ENCODE measurements around the gene GAD2.

GAD2 gene

DNA sequence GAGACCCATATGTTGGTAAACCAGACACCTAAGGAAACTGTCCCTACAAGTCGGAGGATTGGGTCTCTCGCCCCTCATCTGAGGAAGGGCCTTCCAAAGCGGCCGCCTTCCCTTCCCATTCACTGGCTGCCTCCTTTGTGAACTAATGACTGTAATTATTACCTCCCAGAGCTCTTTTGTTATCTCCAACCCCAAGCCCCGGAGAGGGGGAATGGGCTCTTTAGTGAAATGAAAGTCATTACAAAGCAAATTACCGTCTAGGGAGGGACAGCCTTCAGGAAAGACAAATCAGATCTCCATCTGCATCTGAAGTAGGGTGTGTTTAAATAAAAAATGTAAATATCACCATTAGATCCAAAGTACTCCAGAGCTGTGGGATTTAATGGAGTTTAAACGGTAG lies 2.6 kb upstream of the GAD2 start:
- H3K27me3 ChIP-seq (replicated peaks; ENCODE audit: insufficient read depth, low read length), result no peaks in the 10 kb centered on the region

DNA sequence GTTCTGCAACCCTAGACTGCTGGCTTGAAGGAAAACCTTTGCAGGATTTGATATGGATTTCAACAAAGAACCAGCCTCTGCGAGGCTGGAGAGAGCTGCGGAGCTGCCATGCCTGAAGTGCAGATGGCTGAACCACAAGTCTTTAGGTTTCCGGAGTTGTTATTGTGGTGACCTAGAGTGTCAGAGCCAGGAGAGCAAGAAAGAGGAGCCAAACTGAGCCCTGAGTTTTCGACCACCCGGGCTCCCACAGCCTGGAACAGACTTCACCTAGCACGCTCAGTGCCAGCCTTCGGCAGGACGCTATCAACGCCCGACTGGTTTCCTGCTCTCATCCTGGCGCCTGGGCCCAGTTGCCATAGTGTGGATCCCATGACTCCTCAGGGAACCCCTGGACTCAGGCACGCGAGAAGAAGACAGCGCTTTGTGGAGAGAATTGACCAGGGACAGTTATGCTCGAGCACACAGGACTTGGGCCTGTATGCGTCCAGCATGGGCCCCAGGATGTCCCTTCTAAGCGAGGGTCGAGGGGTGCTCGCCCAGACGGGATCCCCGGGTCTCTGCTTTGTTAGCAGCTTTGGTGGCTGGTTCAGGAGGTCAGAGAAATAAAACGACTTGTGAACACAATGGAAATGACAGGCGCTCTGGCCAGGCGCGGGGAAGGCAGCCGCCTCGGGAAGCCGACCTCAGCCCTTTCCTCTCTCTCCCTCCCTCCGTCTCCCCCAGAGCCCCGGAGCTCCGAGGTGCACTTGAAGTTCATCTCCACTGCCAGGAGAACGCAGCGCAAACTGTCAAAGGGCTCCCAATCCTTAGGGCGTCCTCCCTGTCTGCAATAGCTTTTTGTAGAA lies 1.8 kb upstream of the GAD2 start:
- no peak overlapping the region for H3K4me3 ChIP-seq (ENCODE audit: low read length)
- no peak overlapping the region for H3K4me2 ChIP-seq (ENCODE audit: low read depth, low read length)

More for the DNA sequence above, 2.6 kb upstream of the GAD2 start:
- Histone ChIP-seq H3K36me3 (replicated peaks; ENCODE audit: insufficient read depth, low read length) (no peaks in the 10 kb centered on the region), H3K4me2 (ENCODE audit: low read depth, low read length) (no peak overlapping the region), H3F3A (ENCODE audit: insufficient read depth, low read length) (no peaks in the 10 kb centered on the region), H3K79me2 (ENCODE audit: low read length) (no peaks in the 10 kb centered on the region), H3K4me1 (ENCODE audit: low read length) (no peaks in the 10 kb centered on the region), H3K9me3 (replicated peaks; ENCODE audit: insufficient read depth, low read length) (no peaks in the 10 kb centered on the region), H3K9ac (ENCODE audit: low read length) (no peak overlapping the region), H3K9me2 (replicated peaks; ENCODE audit: insufficient read depth, low read length) (no peaks in the 10 kb centered on the region), H2AFZ (ENCODE audit: low read length) (no peak overlapping the region), H3K27ac (ENCODE audit: low read length) (no peak overlapping the region), H4K20me1 (ENCODE audit: insufficient read depth, low read length) (no peaks in the 10 kb centered on the region), H3K4me3 (ENCODE audit: low read length) (no peak overlapping the region)
- TF ChIP-seq EZH2phosphoT487 (IDR thresholded peaks at IDR 0.05; ENCODE audit: low read length) (no peak), EZH2 (optimal IDR thresholded peaks at IDR 0.05; ENCODE audit: low read depth, low read length) (no peak), CTCF (IDR thresholded peaks at IDR 0.05; ENCODE audit: low read length) (no peak)
- no peak for DNase-seq

DNA sequence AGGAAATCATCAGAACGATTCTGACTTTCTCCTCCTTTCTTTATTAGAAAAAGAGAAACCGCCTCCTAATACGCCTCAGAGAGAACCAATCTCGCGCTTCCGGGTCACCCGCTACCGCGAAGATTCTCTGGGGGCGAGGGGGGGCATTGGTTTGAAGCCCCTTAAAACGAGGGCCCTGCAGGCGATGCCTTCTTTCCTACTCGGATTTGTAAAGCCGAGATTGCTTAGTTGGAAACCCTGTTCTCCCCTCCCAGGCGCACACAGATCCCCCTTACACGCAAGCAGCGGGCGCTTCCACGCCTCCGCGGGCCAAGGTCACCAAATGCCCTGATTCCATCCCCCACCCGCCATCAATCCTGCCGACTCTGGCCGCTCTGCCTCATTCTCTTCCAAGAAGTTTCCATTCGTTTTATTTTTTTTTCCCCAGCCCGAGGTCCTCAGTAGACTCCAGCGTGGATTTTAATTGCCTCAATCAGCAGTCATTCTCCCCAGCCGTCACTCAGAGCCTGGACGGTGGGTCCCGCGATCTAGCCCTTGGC lies 1.1 kb upstream of the GAD2 start:
- Histone ChIP-seq H3K9ac (ENCODE audit: low read length) (no peak overlapping the region), H3K4me1 (ENCODE audit: low read length) (no peaks in the 10 kb centered on the region), H3K36me3 (replicated peaks; ENCODE audit: insufficient read depth, low read length) (no peaks in the 10 kb centered on the region), H3K9me3 (replicated peaks; ENCODE audit: insufficient read depth, low read length) (no peaks in the 10 kb centered on the region), H3K4me3 (ENCODE audit: low read length) (no peak overlapping the region), H3K27ac (ENCODE audit: low read length) (no peak overlapping the region), H4K20me1 (ENCODE audit: insufficient read depth, low read length) (no peaks in the 10 kb centered on the region), H3F3A (ENCODE audit: insufficient read depth, low read length) (no peaks in the 10 kb centered on the region), H3K9me2 (replicated peaks; ENCODE audit: insufficient read depth, low read length) (no peaks in the 10 kb centered on the region), H3K4me2 (ENCODE audit: low read depth, low read length) (no peak overlapping the region), H3K79me2 (ENCODE audit: low read length) (no peaks in the 10 kb centered on the region), H3K27me3 (replicated peaks; ENCODE audit: insufficient read depth, low read length) (no peaks in the 10 kb centered on the region), H2AFZ (ENCODE audit: low read length) (no peak overlapping the region)
- no peak for DNase-seq
- TF ChIP-seq EZH2phosphoT487 (IDR thresholded peaks at IDR 0.05; ENCODE audit: low read length) (no peak), CTCF (IDR thresholded peaks at IDR 0.05; ENCODE audit: low read length) (no peak), EZH2 (optimal IDR thresholded peaks at IDR 0.05; ENCODE audit: low read depth, low read length) (no peak)

More for the DNA sequence above, 1.8 kb upstream of the GAD2 start:
- H3K27me3 ChIP-seq (replicated peaks; ENCODE audit: insufficient read depth, low read length), result no peaks in the 10 kb centered on the region
- TF ChIP-seq EZH2phosphoT487 (IDR thresholded peaks at IDR 0.05; ENCODE audit: low read length), result no peak
- TF ChIP-seq EZH2 (optimal IDR thresholded peaks at IDR 0.05; ENCODE audit: low read depth, low read length), result no peak
- TF ChIP-seq CTCF (IDR thresholded peaks at IDR 0.05; ENCODE audit: low read length), result no peak
- H3K9me2 ChIP-seq (replicated peaks; ENCODE audit: insufficient read depth, low read length), result no peaks in the 10 kb centered on the region
- no peaks in the 10 kb centered on the region for H4K20me1 ChIP-seq (ENCODE audit: insufficient read depth, low read length)
- no peaks in the 10 kb centered on the region for H3K79me2 ChIP-seq (ENCODE audit: low read length)
- H2AFZ ChIP-seq (ENCODE audit: low read length), result no peak overlapping the region
- H3K4me1 ChIP-seq (ENCODE audit: low read length), result no peaks in the 10 kb centered on the region
- H3F3A ChIP-seq (ENCODE audit: insufficient read depth, low read length), result no peaks in the 10 kb centered on the region
- no peaks in the 10 kb centered on the region for H3K9me3 ChIP-seq (replicated peaks; ENCODE audit: insufficient read depth, low read length)
- H3K27ac ChIP-seq (ENCODE audit: low read length), result no peak overlapping the region
- no peaks in the 10 kb centered on the region for H3K36me3 ChIP-seq (replicated peaks; ENCODE audit: insufficient read depth, low read length)
- DNase-seq, result no peak
- H3K9ac ChIP-seq (ENCODE audit: low read length), result no peak overlapping the region
